ENCODE data around the gene GSK3A. TPM values are rescaled to one million over a fixed set of nuclear protein-coding genes. Genes with fewer than 3 reads are reported as not detected.

Gene GSK3A
- total and polyA plus RNA-seq, 9 of the 15 experiments (the other 6 are each of a cell fraction or from before 2014, with no cell fraction given), result 0.62 to 90.7 (median 33.3) TPM

GRCh38 chr19:42242512-42243409 is at the start of gene GSK3A (continued):
- TF ChIP-seq POLR2AphosphoS5 (IDR thresholded peaks at IDR 0.05; ENCODE audit: control insufficient read depth, insufficient read depth, low read depth, low read length), result peak; percentile 94
- TF ChIP-seq THRA (IDR thresholded peaks at IDR 0.05), result no peak
- TF ChIP-seq RNF219 (CRISPR knock-in tag; IDR thresholded peaks at IDR 0.05), result no peak
- TF ChIP-seq CHD1 (IDR thresholded peaks at IDR 0.05; ENCODE audit: low read length), result no peak
- no peak for TF ChIP-seq BRF1 (IDR thresholded peaks at IDR 0.05; ENCODE audit: borderline replicate concordance, extremely low read depth, insufficient read length)
- TF ChIP-seq ZNF23 (CRISPR knock-in tag; IDR thresholded peaks at IDR 0.05), result no peak
- TF ChIP-seq CREB3L1 (IDR thresholded peaks at IDR 0.05; ENCODE audit: borderline replicate concordance, low read depth), result peak; percentile 97
- TF ChIP-seq PHB (CRISPR knock-in tag; IDR thresholded peaks at IDR 0.05), result no peak
- TF ChIP-seq MCM7 (IDR thresholded peaks at IDR 0.05), result no peak
- peak; percentile 66 for TF ChIP-seq MEF2D (tag; conservative IDR thresholded peaks at IDR 0.05; ENCODE audit: low read depth)
- peak; percentile 71 for TF ChIP-seq EP400 (IDR thresholded peaks at IDR 0.05)
- no peak for TF ChIP-seq PCBP2 (IDR thresholded peaks at IDR 0.05; ENCODE audit: low read depth, low read length, poor library complexity, severe bottlenecking)
- no peak for TF ChIP-seq ZNF280A (IDR thresholded peaks at IDR 0.05; ENCODE audit: low read depth, partially characterized antibody)
- no peak; the same call in 1 of the 2 replicates for TF ChIP-seq SIN3B (IDR thresholded peaks at IDR 0.05; ENCODE audit: low read depth)
- no peak for TF ChIP-seq ZNF217 (CRISPR knock-in tag; IDR thresholded peaks at IDR 0.05)
- no peak; the same call in 1 of the 2 replicates for TF ChIP-seq POLR2AphosphoS2 (IDR thresholded peaks at IDR 0.05; ENCODE audit: low read length)
- TF ChIP-seq TAF1 (IDR thresholded peaks at IDR 0.05; ENCODE audit: control insufficient read depth, extremely low read depth, insufficient read depth, low read length, severe bottlenecking), result peak; percentile 95
- peak; percentile 75 for TF ChIP-seq KLF1 (tag; IDR thresholded peaks at IDR 0.05)
- TF ChIP-seq POLR2H (tag; IDR thresholded peaks at IDR 0.05; ENCODE audit: low read depth), result peak; percentile 95
- TF ChIP-seq ATF1 (CRISPR knock-in tag; IDR thresholded peaks at IDR 0.05), result no peak
- peak; percentile 97 for TF ChIP-seq ATF1 (tag; IDR thresholded peaks at IDR 0.05)
- peak; percentile 97 for TF ChIP-seq SP1 (CRISPR knock-in tag; IDR thresholded peaks at IDR 0.05)
